ENCODE data around the gene GRM8.

DNA sequence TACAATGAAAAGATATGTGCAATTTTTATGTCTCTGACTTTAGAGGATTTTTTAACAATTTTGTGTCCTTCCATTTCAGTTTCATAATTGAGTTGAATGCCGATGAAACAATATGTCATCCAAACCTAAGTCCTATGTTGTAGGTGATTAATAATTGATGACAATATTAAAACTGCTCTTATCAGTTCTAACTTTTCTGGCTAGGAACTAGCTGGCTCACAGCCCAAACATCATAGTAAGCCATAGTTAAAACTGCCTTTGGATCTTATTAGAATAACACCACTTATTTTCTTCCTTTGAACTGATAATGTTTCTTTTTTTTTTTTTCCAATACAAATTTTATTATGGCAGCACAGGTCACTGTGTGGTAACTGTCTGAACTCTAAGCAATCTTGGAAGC, 230.9 kb downstream of the GRM8 start:
- no peak for TF ChIP-seq CBX8 (IDR thresholded peaks at IDR 0.05)
- TF ChIP-seq, protein P1, sequence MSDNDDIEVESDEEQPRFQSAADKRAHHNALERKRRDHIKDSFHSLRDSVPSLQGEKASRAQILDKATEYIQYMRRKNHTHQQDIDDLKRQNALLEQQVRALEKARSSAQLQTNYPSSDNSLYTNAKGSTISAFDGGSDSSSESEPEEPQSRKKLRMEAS (IDR thresholded peaks at IDR 0.05): no peak
- TF ChIP-seq, protein P2, sequence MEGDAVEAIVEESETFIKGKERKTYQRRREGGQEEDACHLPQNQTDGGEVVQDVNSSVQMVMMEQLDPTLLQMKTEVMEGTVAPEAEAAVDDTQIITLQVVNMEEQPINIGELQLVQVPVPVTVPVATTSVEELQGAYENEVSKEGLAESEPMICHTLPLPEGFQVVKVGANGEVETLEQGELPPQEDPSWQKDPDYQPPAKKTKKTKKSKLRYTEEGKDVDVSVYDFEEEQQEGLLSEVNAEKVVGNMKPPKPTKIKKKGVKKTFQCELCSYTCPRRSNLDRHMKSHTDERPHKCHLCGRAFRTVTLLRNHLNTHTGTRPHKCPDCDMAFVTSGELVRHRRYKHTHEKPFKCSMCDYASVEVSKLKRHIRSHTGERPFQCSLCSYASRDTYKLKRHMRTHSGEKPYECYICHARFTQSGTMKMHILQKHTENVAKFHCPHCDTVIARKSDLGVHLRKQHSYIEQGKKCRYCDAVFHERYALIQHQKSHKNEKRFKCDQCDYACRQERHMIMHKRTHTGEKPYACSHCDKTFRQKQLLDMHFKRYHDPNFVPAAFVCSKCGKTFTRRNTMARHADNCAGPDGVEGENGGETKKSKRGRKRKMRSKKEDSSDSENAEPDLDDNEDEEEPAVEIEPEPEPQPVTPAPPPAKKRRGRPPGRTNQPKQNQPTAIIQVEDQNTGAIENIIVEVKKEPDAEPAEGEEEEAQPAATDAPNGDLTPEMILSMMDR (IDR thresholded peaks at IDR 0.05): no peak
- no peak for TF ChIP-seq RCOR1 (IDR thresholded peaks at IDR 0.05; ENCODE audit: low read depth, low read length)
- no peak for TF ChIP-seq EP300 (IDR thresholded peaks at IDR 0.05)
- TF ChIP-seq, protein P3, sequence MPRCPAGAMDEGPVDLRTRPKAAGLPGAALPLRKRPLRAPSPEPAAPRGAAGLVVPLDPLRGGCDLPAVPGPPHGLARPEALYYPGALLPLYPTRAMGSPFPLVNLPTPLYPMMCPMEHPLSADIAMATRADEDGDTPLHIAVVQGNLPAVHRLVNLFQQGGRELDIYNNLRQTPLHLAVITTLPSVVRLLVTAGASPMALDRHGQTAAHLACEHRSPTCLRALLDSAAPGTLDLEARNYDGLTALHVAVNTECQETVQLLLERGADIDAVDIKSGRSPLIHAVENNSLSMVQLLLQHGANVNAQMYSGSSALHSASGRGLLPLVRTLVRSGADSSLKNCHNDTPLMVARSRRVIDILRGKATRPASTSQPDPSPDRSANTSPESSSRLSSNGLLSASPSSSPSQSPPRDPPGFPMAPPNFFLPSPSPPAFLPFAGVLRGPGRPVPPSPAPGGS (IDR thresholded peaks at IDR 0.05): no peak
- no peak for TF ChIP-seq RAD21 (conservative IDR thresholded peaks at IDR 0.05 in 1 of 2, IDR thresholded peaks at IDR 0.05 in 1 of 2)
- TF ChIP-seq PHF8 (IDR thresholded peaks at IDR 0.05; ENCODE audit: borderline replicate concordance, low read depth): no peak
- TF ChIP-seq ZFP36 (IDR thresholded peaks at IDR 0.05; ENCODE audit: borderline replicate concordance, partially characterized antibody): no peak
- TF ChIP-seq MAFK (IDR thresholded peaks at IDR 0.05; ENCODE audit: partially characterized antibody): no peak
- TF ChIP-seq NFE2L2 (conservative IDR thresholded peaks at IDR 0.05; ENCODE audit: low read length): no peak
- TF ChIP-seq MYC (IDR thresholded peaks at IDR 0.05; ENCODE audit: borderline replicate concordance, low read length): no peak
- TF ChIP-seq RARB (CRISPR knock-in tag; IDR thresholded peaks at IDR 0.05): no peak
- TF ChIP-seq MAZ (IDR thresholded peaks at IDR 0.05; ENCODE audit: borderline replicate concordance, low read depth, low read length): no peak
